Measurements from ENCODE around the gene IGSF8.
A peak's percentile ranks its signal among the peaks of the same experiment; 100 is the strongest.
"Not testable (repeated sequence)": the region's sequence is repeated elsewhere in the genome, so short reads cannot be mapped to it uniquely, and the experiment has no call there.

The IGSF8 gene

DNA sequence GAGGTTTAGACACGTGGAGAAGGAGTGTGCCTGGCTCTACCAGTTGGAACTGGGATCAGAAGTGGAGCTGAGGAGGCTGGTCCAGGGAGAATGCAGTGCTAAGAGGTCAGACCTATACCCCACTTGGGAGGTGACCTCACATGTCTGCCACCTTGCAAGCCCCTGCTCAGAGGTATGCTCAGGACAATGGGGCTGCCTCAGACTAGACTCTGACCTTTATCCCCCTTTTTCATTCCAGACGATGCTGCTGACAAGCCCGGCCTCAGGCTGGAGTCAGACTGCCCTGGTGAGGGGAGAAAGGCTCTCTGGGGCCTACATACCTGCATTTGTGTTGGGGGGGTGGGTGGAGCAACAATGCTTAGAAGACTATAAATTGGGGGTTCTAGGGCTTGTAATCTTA is 33.7 kb downstream of the IGSF8 start:
- no peak for DNase-seq

- no peak for DNase-seq
Measured at GRCh38 chr1:160064164-160064563, 34.3 kb downstream of the IGSF8 start.

DNA sequence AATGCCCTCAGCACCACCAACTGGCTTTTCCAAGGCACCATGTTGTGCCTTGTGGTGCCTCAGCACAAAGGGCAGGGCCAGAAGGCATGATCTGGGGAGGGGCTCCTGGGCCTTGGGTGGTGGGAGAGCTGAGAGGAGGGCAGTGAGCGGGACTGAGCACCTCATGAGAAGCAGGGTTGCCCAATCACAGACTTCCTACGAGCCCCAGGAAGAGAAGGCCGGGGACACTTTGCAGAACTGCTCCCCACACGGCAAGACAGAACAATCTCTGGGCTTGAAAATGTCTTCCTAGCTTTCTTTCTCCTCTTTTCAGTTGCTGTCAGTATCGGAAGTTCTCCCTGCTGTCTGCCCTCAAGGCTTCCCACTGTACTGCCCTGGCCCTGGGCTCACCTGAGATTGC is 35.2 kb downstream of the IGSF8 start:
- no peak for DNase-seq

GRCh38 chr1:160062230-160062532 is 36.2 kb downstream of the IGSF8 start:
- no peak for DNase-seq

DNA sequence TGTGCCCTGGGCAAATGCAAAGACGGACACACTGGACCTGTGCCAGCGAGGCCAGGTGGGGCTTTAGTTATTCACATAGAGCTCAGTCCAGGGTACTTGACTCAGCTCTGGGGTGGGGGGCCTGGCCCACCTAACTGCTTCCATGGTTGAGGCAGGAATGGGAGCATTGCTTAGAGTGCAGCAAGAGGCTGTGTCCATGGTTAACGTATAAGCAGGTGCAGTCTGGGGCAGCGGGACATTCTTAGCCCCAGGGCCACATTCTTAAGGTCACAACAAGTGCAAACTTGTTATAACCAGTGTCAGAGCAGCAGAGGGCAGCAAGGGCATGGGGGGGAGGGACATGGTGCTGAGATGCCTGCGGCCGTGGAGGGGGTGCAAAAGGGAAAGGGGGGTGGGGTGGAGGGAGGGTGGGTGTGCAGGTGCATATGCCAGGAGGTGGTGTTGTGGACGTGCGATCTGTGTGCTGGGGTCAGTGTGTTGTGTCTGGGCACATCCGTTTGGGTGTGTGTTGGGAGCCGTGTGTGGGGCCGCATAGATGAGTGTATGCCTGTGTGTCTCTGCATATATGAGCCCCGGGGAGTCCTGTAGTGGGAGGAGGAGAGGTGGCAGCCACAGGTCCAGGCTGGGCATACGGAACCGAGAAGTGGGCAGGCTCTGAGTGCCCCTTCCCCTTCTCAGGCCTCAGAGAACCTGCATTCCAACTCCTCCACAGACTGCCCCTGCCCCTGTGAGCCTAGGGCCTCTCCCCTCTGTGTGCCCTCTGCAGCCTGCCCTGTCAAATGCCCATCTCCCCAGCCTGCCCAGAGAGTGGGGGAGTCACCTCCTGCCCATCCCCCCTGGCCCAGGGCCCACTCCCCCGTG is 36.8 kb downstream of the IGSF8 start:
- DNase-seq: no peak

- DNase-seq: no peak
Measured at GRCh38 chr1:160058087-160058486, 40.3 kb downstream of the IGSF8 start.

GRCh38 chr1:160056648-160057169 is 41.7 kb downstream of the IGSF8 start:
- DNase-seq: no peak

DNA sequence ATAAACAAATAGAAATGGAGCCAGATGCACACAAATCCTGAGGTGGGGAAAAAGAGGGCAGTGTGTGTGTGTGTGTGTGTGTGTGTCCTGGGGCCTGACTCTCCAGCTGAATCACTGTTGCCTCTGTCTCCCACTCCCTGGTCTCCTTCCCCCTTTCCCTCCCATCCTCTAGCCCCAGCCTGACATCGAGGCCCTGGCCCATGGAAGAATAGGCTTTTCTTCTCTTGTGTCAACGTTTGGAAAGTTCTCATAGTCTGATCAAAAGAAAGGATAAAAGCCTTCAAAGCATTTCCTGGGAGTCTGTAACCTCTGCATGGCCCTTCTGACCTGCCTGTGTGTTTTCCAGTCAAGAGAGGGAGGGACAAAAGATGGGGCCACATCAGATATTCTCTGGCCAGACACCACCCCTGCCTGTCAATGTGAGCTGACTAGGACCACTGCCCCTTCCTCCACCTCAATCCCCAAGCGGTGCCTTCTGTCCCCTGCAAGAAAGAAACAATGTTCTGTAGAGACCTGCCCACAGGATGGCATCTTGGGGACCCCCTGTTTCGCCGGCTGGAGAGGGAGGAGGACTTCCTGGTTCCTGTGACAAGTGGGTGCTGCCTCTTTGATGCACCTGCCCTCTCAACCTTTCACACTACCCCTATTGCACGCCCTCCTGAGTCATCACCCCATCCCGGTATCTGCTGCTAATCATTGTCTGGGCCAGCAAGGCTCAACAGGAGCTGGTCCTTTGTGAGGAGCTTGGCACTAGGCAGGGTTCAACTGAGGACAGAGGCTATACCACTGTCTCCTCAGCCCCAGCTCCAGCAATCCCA is 44.7 kb downstream of the IGSF8 start:
- DNase-seq: no peak

GRCh38 chr1:160052936-160053335 is 45.5 kb downstream of the IGSF8 start:
- no peak for DNase-seq

- DNase-seq: no peak
Measured at GRCh38 chr1:160050619-160051018, 47.8 kb downstream of the IGSF8 start.

DNA sequence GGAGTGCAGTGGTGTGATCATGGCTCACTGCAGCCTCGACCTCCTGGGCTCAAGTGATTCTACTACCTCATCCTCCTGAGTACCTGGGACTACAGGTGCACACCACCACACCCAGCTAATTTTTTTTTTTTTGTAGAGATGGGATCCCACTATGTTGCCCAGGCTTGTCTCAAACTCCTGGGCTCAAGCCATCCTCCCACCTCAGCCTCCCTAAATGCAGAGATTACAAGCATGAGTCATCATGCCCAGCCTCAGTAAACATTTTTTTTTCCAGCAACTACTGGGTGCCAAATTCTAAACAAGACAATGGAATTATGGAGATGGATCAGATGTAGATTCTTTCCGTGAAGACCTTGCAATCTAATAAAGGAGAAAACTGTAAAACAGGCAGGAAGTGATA is 48.2 kb downstream of the IGSF8 start:
- not testable (repeated sequence) for DNase-seq

DNA sequence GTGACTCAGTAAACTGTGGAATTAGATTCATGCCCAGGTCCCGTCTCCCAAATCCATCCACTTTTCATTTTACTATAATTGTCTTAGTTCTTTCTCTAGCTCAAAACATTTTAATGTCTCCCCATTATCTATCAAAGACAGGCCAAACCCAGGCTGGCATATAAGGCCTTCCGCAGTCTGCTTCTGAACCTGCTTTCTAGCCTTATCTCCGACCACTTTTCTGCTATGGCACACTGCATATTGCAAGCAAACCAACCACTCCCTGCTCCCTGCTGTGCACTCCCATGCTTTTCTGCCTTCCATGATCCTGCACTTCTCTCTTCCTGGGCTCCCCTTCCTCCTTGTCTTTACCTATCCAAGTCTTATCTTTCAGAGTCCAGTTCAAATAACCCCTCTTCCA is 49.3 kb downstream of the IGSF8 start:
- DNase-seq: no peak

DNA sequence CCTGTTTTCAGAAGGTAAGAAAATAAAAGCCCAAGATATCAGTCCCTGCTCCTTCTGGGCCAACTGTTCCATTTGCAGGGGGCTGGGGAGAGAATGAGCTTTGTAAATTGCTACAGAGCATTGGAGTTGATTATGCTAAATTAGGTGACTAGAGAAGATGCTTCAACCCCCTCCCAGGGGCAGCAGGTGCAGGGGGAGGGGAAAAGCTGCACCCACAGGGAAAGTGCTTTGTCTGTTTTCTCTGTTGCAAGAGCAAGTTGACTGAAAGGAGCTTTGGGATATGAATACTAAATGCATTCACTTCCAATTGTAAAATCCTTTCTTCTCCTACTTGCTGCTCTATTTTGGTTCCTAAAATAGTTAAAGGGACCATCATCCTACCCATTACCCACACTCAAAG is 50.1 kb downstream of the IGSF8 start:
- no peak for DNase-seq

GRCh38 chr1:160047111-160047991 is 51.1 kb downstream of the IGSF8 start:
- no peak for DNase-seq

DNA sequence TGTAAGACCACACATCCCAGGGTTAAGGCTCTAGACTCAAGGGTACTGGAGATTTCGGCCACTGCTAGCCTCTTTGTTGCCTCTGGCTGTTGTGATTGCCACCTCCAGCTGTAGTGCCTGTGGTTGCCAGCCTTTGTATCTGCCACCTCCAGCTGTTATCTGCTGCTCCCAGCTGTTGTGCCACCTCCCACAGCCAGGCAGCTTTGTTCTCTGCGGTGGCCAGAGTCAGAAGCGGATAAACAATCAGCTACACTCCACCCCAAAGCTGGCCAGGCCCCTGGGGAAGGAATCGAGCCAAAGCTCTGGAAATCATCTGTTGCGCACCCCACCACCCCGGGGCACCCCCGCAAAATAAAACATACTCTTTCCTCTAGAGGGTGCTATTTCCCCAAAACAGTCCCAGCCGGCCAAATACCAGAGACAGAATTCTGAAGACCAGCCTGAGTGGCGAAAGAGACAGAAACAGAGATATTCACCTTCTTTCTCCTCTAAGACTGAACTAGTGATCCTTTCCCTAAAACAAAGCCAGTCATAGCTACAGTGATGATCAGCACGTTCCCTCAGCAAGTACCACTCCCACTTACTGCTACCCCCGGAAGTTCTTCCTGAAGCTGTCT is 51.8 kb downstream of the IGSF8 start:
- DNase-seq: peak in 2 of 5 experiments; percentile 14 to 53

DNA sequence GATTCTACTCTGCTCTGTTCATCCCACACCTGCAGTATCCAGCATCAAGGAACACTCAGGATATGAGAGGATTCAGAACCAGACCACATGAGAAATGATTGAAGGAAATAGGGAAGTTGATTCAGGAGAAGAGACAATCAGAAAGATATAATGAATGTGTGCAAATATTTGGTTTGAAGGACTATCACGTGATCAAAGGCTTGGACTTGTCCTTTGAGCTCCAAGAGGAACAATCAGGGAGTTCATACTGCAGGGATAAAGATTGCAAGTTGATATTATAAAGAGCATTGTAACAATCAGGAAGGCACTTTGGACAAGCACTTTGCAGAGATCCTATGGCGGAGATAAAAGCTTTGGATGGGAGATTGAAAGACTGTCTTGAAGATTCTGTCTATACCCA is 52.8 kb downstream of the IGSF8 start:
- no peak for DNase-seq

- DNase-seq: no peak
Measured at GRCh38 chr1:160043543-160043942, 54.9 kb downstream of the IGSF8 start.
